Activated B cell treated with CpG ODN at 0.5 μM for 24 hours (primary cell): Measurements from ENCODE around the gene BBIP1. TPM values are rescaled to one million over a fixed set of nuclear protein-coding genes. Genes with fewer than 3 reads are reported as not detected.

Experiments used
- ATAC-seq: fragments of 200-7000 bp; cut with Tn5 transposase; one replicate; pipeline ENCODE4 v1.10.0; 2021; ENCODE audit warnings: low read depth, mild to moderate bottlenecking, moderate library complexity
- CTCF ChIA-PET: fragments of 350-600 bp; sonication (Branson Sonifier 250); formaldehyde crosslinking; loops from one replicate; lab custom pipeline; 2021; ENCODE audit warnings: antibody characterized with exemption; lab: Charles Lee
- POLR2A ChIA-PET: fragments of 350-600 bp; sonication (Branson Sonifier 250); formaldehyde crosslinking; loops from one replicate; lab custom pipeline; 2021; ENCODE audit warnings: antibody characterized with exemption; lab: Charles Lee
- DNase-seq: peaks from one replicate; pipeline ENCODE4 v3.0.0; 2022
- H3K27ac Mint-ChIP-seq: one replicate; pipeline ENCODE4 v1.8.0; 2020; ENCODE audit warnings: mixed read lengths
- H3K27me3 Mint-ChIP-seq: one replicate; pipeline ENCODE4 v1.8.0; 2021; ENCODE audit warnings: mixed read lengths
- H3K36me3 Mint-ChIP-seq: one replicate; pipeline ENCODE4 v1.8.0; 2021; ENCODE audit warnings: low read depth, mixed read lengths
- H3K4me1 Mint-ChIP-seq: one replicate; pipeline ENCODE4 v1.8.0; 2021; ENCODE audit warnings: mixed read lengths
- H3K4me3 Mint-ChIP-seq: one replicate; pipeline ENCODE4 v1.8.0; 2020; ENCODE audit warnings: mild to moderate bottlenecking, mixed read lengths
- H3K9me3 Mint-ChIP-seq: one replicate; pipeline ENCODE4 v1.8.0; 2020; ENCODE audit warnings: mixed read lengths
- intact Hi-C: fragments of 100-400 bp; cut with micrococcal nuclease; formaldehyde crosslinking; loops from one replicate; pipeline ENCODE4 v1.15.1; 2024
- total RNA-seq: library from RNA; stranded (reverse); gene quantifications from 2 replicates; pipeline ENCODE4 v1.2.3, GENCODE V29; 2022
- TF ChIP-seq, protein P1 (sequence below): fragments of 200-600 bp; IDR thresholded peaks from one replicate; pipeline ENCODE4 v1.8.0; 2022; ENCODE audit warnings: antibody characterized with exemption, mild to moderate bottlenecking

The BBIP1 gene
- total RNA-seq, 1 donor from 2014 or later, result 29.0 TPM

DNA sequence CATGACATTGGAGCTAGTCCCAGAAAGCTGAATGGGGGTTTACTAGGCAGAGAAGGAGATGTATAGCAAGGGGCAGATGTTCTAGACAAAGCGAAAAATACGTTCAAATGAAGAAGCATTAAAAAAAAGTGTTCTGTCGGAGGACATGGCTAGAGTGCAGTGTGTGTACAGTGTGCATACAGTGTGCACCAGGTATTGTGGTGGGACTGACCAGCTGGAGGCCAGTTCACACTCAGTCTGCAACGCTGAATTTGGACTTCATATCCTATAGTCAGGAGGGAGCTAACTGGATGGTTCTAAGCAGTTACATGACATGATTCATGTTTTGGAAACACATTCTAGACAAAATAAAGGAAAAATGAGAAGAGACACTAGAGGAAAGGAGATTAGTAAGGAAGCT lies 8.8 kb downstream of the BBIP1 start:
- DNase-seq, result no peak
- no peaks in the 10 kb centered on the region for H3K27me3 Mint-ChIP-seq
- H3K4me1 Mint-ChIP-seq, result peaks cover 5% of the 10 kb centered on the region
- H3K9me3 Mint-ChIP-seq, result no peaks in the 10 kb centered on the region
- no peak for ATAC-seq
- ChIA-PET CTCF (interaction anchor here (1.0 kb wide), 2 partner anchors 16 to 164 kb away, joined by 3 read pairs; no protein-coding TSS in a partner anchor), POLR2A (interaction anchor here (1.3 to 1.8 kb wide), 3 partner anchors 8 to 37 kb away, joined by 3 to 6 read pairs (median 5); partner anchors contain the start of gene BBIP1)
- no peak overlapping the region for H3K4me3 Mint-ChIP-seq
- intact Hi-C loops, result no loop called here
- H3K36me3 Mint-ChIP-seq, result peaks cover 33% of the 10 kb centered on the region
- H3K27ac Mint-ChIP-seq, result no peak overlapping the region
- TF ChIP-seq, protein P1, sequence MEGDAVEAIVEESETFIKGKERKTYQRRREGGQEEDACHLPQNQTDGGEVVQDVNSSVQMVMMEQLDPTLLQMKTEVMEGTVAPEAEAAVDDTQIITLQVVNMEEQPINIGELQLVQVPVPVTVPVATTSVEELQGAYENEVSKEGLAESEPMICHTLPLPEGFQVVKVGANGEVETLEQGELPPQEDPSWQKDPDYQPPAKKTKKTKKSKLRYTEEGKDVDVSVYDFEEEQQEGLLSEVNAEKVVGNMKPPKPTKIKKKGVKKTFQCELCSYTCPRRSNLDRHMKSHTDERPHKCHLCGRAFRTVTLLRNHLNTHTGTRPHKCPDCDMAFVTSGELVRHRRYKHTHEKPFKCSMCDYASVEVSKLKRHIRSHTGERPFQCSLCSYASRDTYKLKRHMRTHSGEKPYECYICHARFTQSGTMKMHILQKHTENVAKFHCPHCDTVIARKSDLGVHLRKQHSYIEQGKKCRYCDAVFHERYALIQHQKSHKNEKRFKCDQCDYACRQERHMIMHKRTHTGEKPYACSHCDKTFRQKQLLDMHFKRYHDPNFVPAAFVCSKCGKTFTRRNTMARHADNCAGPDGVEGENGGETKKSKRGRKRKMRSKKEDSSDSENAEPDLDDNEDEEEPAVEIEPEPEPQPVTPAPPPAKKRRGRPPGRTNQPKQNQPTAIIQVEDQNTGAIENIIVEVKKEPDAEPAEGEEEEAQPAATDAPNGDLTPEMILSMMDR, result no peak

DNA sequence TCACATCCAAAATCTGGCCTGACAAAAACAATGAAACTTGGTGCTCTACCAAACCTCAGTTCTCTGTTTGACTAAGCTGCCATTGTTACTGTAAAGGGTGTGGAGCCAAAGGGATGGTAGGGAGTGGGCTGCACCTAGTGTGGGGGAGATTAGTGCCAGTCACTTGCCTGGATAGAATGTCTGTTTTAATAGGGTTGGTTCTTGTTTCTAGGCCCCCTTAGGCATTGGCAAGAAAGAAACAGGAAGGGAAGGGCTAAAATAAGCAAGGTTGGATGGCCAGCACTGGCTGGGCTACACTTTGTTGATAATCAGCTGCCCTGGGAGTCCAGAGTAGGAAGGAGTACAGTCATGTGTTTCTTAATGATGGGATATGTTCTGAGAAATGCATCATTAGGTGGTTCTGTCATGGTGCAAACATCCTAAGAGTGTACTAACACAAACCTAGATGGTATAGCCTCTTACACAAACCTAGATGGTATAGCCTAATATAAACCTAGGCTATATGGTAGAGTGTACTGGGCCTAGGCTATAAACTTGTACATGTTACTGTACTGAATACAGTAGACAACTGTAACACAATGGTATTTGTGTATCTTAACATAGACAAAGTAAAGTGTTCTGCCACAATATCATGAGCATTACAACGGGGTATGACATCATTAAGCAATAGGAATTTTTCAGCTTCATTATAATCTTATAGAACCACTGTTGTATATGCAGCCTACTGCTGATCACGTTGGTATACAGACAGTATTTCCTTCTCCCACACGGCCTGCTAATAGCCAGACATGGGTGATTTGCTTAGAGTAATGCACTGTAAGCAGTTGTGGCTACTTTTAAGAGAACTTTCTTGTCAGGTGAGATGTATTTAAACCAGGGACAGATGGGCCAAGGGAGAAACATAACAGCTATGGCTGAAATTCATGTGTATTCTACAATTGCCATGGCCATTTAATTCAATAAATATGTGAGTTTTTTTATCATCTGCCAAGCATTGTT lies 15.4 kb downstream of the BBIP1 start:
- peak overlapping the region; percentile 41 for H3K27ac Mint-ChIP-seq
- DNase-seq (no peak), ATAC-seq (no peak)
- H3K27me3 Mint-ChIP-seq, result no peaks in the 10 kb centered on the region
- no peak overlapping the region for H3K4me3 Mint-ChIP-seq
- H3K36me3 Mint-ChIP-seq, result peaks cover 65% of the 10 kb centered on the region
- peaks cover 15% of the 10 kb centered on the region for H3K4me1 Mint-ChIP-seq
- intact Hi-C loops, result no loop called here
- H3K9me3 Mint-ChIP-seq, result no peaks in the 10 kb centered on the region
- CTCF ChIA-PET, result interaction anchor here (1.0 to 2.0 kb wide), 2 partner anchors 100 to 158 kb away, joined by 3 to 6 read pairs; no protein-coding TSS in a partner anchor
- POLR2A ChIA-PET, result interaction anchor here (0.7 to 0.8 kb wide), 2 partner anchors 15 to 597 kb away, joined by 3 read pairs; partner anchors contain the start of gene BBIP1
- TF ChIP-seq, protein P1, result no peak

DNA sequence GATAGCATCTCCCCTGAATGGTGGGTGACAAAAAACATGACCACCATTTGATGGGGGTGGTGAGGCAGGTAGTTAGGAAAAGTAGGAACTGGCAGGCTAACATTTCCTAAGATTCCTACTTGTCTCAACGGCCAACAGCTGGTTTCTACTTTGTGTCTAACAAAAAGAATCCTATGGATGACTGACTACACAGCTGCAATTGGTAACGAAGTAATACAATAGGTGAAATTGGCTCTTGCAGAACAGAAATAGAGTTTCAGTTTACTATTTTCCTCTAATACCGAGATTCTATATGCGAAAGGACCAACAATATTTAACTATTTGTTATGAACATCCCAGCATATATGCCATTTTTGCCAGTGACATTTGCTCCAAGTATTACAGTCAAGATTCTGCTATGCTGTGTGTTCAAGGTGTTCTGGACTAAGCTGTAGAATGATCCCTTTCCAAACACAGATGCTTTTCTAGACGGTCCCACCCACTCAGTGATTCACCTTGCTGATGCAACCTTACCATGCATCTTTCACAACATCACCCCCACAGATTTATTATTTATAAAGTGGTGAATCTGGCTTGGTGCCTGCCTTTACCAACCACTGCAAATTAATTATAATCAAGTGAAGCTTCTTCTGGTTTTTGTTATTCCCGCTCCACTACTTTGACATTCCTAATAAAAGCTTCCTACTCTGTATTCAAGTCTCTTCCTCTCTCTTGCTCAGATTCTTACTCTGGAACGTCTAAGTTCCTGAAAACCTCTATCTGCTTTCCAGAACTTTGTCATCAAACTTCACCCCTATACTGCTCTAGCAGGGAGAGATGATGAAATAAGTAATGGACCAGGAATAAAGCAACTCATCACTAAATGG lies 16.8 kb downstream of the BBIP1 start:
- DNase-seq (no peak), ATAC-seq (no peak)
- H3K27ac Mint-ChIP-seq, result peak overlapping the region; percentile 43
- TF ChIP-seq, protein P1, result no peak
- H3K36me3 Mint-ChIP-seq, result peaks cover 74% of the 10 kb centered on the region
- H3K4me1 Mint-ChIP-seq, result peaks cover 15% of the 10 kb centered on the region
- no peak overlapping the region for H3K4me3 Mint-ChIP-seq
- H3K27me3 Mint-ChIP-seq, result no peaks in the 10 kb centered on the region
- intact Hi-C loops, result no loop called here
- ChIA-PET POLR2A (interaction anchor here (1.5 kb wide), 1 partner anchor 8 kb away, joined by 5 read pairs; no protein-coding TSS in a partner anchor), CTCF (interaction anchor here (0.8 to 2.0 kb wide), 4 partner anchors 8 to 156 kb away, joined by 3 to 6 read pairs (median 3); no protein-coding TSS in a partner anchor)
- no peaks in the 10 kb centered on the region for H3K9me3 Mint-ChIP-seq

DNA sequence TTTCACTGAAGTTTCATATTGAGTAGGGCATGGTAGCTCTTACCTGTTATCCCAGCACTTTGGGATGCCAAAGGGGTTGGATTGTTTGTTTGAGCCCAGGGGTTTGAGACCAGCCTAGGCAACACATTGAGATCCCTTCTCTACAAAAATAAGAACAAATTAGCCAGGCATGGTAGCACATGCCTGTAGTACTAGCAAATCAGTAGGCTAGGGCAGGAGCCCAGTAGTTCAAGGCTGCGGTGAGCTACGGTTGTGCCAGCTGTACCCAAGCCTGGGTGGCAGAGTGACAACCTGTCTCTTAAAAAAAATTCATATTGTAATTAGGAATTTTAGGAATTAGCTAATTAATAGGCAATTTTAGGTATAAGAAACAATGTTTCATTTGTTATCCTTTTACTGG lies 18.0 kb downstream of the BBIP1 start:
- TF ChIP-seq, protein P1, result no peak
- H3K9me3 Mint-ChIP-seq, result no peaks in the 10 kb centered on the region
- no peak for ATAC-seq
- H3K4me1 Mint-ChIP-seq, result peaks cover 18% of the 10 kb centered on the region
- intact Hi-C loops, result no loop called here
- peaks cover 77% of the 10 kb centered on the region for H3K36me3 Mint-ChIP-seq
- DNase-seq, result no peak
- CTCF ChIA-PET, result interaction anchor here (1.5 kb wide), 1 partner anchor 9 kb away, joined by 3 read pairs; no protein-coding TSS in a partner anchor
- POLR2A ChIA-PET, result interaction anchor here (1.5 kb wide), 1 partner anchor 10 kb away, joined by 5 read pairs; no protein-coding TSS in a partner anchor
- no peaks in the 10 kb centered on the region for H3K27me3 Mint-ChIP-seq
- H3K27ac Mint-ChIP-seq, result no peak overlapping the region
- H3K4me3 Mint-ChIP-seq, result no peak overlapping the region
